ENCODE measurements around the gene FCHSD1.

FCHSD1 gene

GRCh38 chr5:141654298-141654697 is 3.1 kb upstream of the FCHSD1 start:
- ATAC-seq: peak; percentile 8; the same call in 2 of the 3 replicates
- TF ChIP-seq OSR1 (CRISPR knock-in tag; IDR thresholded peaks at IDR 0.05): no peak

- TF ChIP-seq ZC3H10 (CRISPR knock-in tag; IDR thresholded peaks at IDR 0.05): no peak
- TF ChIP-seq ZNF565 (CRISPR knock-in tag; conservative IDR thresholded peaks at IDR 0.05; ENCODE audit: low read depth): no peak
- TF ChIP-seq ZFP30 (CRISPR knock-in tag; IDR thresholded peaks at IDR 0.05): no peak
- TF ChIP-seq ZNF8 (CRISPR knock-in tag; IDR thresholded peaks at IDR 0.05): no peak
- TF ChIP-seq TSHZ2 (CRISPR knock-in tag; IDR thresholded peaks at IDR 0.05): no peak
- TF ChIP-seq OSR1 (CRISPR knock-in tag; IDR thresholded peaks at IDR 0.05): no peak
- no peak for TF ChIP-seq BACH2 (CRISPR knock-in tag; IDR thresholded peaks at IDR 0.05; ENCODE audit: borderline replicate concordance)
- no peak for TF ChIP-seq CREB5 (CRISPR knock-in tag; IDR thresholded peaks at IDR 0.05; ENCODE audit: low read depth)
- TF ChIP-seq RARB (CRISPR knock-in tag; IDR thresholded peaks at IDR 0.05): no peak
- no peak for TF ChIP-seq POU6F1 (CRISPR knock-in tag; IDR thresholded peaks at IDR 0.05; ENCODE audit: borderline replicate concordance, low read depth)
- no peak for TF ChIP-seq CSRNP3 (CRISPR knock-in tag; IDR thresholded peaks at IDR 0.05)
- no peak for TF ChIP-seq SNAI2 (CRISPR knock-in tag; IDR thresholded peaks at IDR 0.05)
- no peak for TF ChIP-seq CSDC2 (CRISPR knock-in tag; IDR thresholded peaks at IDR 0.05)
- TF ChIP-seq TOX (CRISPR knock-in tag; IDR thresholded peaks at IDR 0.05; ENCODE audit: borderline replicate concordance): no peak
- no peak for TF ChIP-seq GLIS3 (CRISPR knock-in tag; IDR thresholded peaks at IDR 0.05)
- TF ChIP-seq PATZ1 (CRISPR knock-in tag; IDR thresholded peaks at IDR 0.05; ENCODE audit: borderline replicate concordance): no peak
- TF ChIP-seq ZNF70 (CRISPR knock-in tag; IDR thresholded peaks at IDR 0.05): no peak
- no peak for TF ChIP-seq ESRRG (CRISPR knock-in tag; IDR thresholded peaks at IDR 0.05)
- no peak for TF ChIP-seq ARNTL (CRISPR knock-in tag; IDR thresholded peaks at IDR 0.05; ENCODE audit: borderline replicate concordance, low read depth)
- TF ChIP-seq PPARA (CRISPR knock-in tag; IDR thresholded peaks at IDR 0.05; ENCODE audit: borderline replicate concordance): no peak
- ATAC-seq: peak; percentile 7
Observed at GRCh38 chr5:141651728-141652105, 499 bp upstream of the FCHSD1 start.

GRCh38 chr5:141649972-141650371 is 1.2 kb downstream of the FCHSD1 start:
- no peak for ATAC-seq
- TF ChIP-seq GLIS3 (CRISPR knock-in tag; IDR thresholded peaks at IDR 0.05): no peak
- TF ChIP-seq ISL1 (CRISPR knock-in tag; IDR thresholded peaks at IDR 0.05): no peak
- TF ChIP-seq CREB5 (CRISPR knock-in tag; IDR thresholded peaks at IDR 0.05; ENCODE audit: low read depth): no peak
- no peak for TF ChIP-seq TCF4 (CRISPR knock-in tag; IDR thresholded peaks at IDR 0.05; ENCODE audit: borderline replicate concordance)
- no peak for TF ChIP-seq ZNF70 (CRISPR knock-in tag; IDR thresholded peaks at IDR 0.05)
- no peak for TF ChIP-seq ZC3H10 (CRISPR knock-in tag; IDR thresholded peaks at IDR 0.05)
- TF ChIP-seq ESRRG (CRISPR knock-in tag; IDR thresholded peaks at IDR 0.05): no peak
- no peak for TF ChIP-seq RARB (CRISPR knock-in tag; IDR thresholded peaks at IDR 0.05)
- TF ChIP-seq ZFP30 (CRISPR knock-in tag; IDR thresholded peaks at IDR 0.05): no peak
- TF ChIP-seq TSHZ2 (CRISPR knock-in tag; IDR thresholded peaks at IDR 0.05): no peak
- TF ChIP-seq SNAI2 (CRISPR knock-in tag; IDR thresholded peaks at IDR 0.05): no peak
- no peak for TF ChIP-seq TOX (CRISPR knock-in tag; IDR thresholded peaks at IDR 0.05; ENCODE audit: borderline replicate concordance)
- TF ChIP-seq OSR1 (CRISPR knock-in tag; IDR thresholded peaks at IDR 0.05): no peak
- no peak for TF ChIP-seq BACH2 (CRISPR knock-in tag; IDR thresholded peaks at IDR 0.05; ENCODE audit: borderline replicate concordance)
- TF ChIP-seq PATZ1 (CRISPR knock-in tag; IDR thresholded peaks at IDR 0.05; ENCODE audit: borderline replicate concordance): no peak

All from SK-N-SH treated with all-trans-retinoic acid at 6 μM for 48 hours (cell line).